HG03520 (cell line): Measurements from ENCODE around the gene SUGCT.

Experiments
- ATAC-seq: cut with Tn5 transposase; IDR thresholded peaks from one replicate; pipeline ENCODE4 v1.9.1; 2021; ENCODE audit warnings: mild to moderate bottlenecking, moderate library complexity; ENCODE audit not compliant: unreplicated experiment

Gene SUGCT

GRCh38 chr7:40549372-40550039, 414.7 kb downstream of the SUGCT start:
- no peak for ATAC-seq

- ATAC-seq = peak; percentile 81
Measured at GRCh38 chr7:40551685-40552576, 417.1 kb downstream of the SUGCT start.

- no peak for ATAC-seq
Measured at GRCh38 chr7:40560672-40561071, 425.9 kb downstream of the SUGCT start.

GRCh38 chr7:40566879-40567278, 432.1 kb downstream of the SUGCT start:
- ATAC-seq = no peak

- no peak for ATAC-seq
Measured at GRCh38 chr7:40569326-40569725, 434.5 kb downstream of the SUGCT start.

- ATAC-seq = no peak
Measured at GRCh38 chr7:40570223-40570622, 435.4 kb downstream of the SUGCT start.

GRCh38 chr7:40571796-40572195, 437.0 kb downstream of the SUGCT start:
- ATAC-seq = no peak

- no peak for ATAC-seq
Measured at GRCh38 chr7:40572810-40573465, 438.1 kb downstream of the SUGCT start.

GRCh38 chr7:40579401-40579800, 444.6 kb downstream of the SUGCT start:
- no peak for ATAC-seq

GRCh38 chr7:40580776-40581175, 446.0 kb downstream of the SUGCT start:
- ATAC-seq = no peak

- no peak for ATAC-seq
Measured at GRCh38 chr7:40582539-40582938, 447.7 kb downstream of the SUGCT start.

GRCh38 chr7:40583667-40584444, 449.1 kb downstream of the SUGCT start:
- no peak for ATAC-seq

GRCh38 chr7:40584667-40585433, 450.0 kb downstream of the SUGCT start:
- no peak for ATAC-seq

GRCh38 chr7:40586197-40586596, 451.4 kb downstream of the SUGCT start:
- no peak for ATAC-seq

GRCh38 chr7:40587419-40587818, 452.6 kb downstream of the SUGCT start:
- no peak for ATAC-seq

GRCh38 chr7:40595129-40595528, 460.3 kb downstream of the SUGCT start:
- ATAC-seq = no peak

- ATAC-seq = no peak
Measured at GRCh38 chr7:40595832-40596231, 461.0 kb downstream of the SUGCT start.

GRCh38 chr7:40597517-40597916, 462.7 kb downstream of the SUGCT start:
- no peak for ATAC-seq

GRCh38 chr7:40598915-40599314, 464.1 kb downstream of the SUGCT start:
- no peak for ATAC-seq

- no peak for ATAC-seq
Measured at GRCh38 chr7:40599836-40600235, 465.0 kb downstream of the SUGCT start.
